Measurements from ENCODE around the gene FAM163A.

Gene FAM163A

DNA sequence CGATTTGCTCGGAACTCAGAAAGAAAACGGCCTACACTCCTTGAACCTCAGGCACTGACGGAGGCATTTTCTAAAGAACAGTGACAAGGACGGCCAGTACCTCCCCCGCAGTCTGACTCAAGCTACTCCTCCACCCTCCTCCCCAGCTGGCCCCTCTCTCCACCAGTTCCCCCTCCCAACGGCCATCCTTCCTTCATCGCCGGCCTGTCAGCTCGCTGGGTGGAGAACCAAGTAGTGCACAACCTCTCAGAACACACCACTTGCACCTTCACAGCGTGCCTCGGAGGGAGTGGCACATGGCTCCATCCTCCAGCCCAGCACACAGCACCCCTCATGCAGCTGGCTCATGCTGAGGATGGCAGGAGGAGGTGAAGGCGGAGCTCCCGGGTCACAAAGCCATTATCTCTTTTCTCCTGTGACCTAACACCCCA lies 75.7 kb downstream of the FAM163A start:
- DNase-seq (ENCODE audit: insufficient read length, low spot score): no peak
- no peak for FAIRE-seq
- no peak for TF ChIP-seq TAF1 (IDR thresholded peaks at IDR 0.05; ENCODE audit: low read depth, low read length)
- TF ChIP-seq PAX5 (IDR thresholded peaks at IDR 0.05; ENCODE audit: insufficient read depth, low read length, severe bottlenecking): no peak
- TF ChIP-seq SPI1 (IDR thresholded peaks at IDR 0.05; ENCODE audit: low read depth, low read length): no peak
- TF ChIP-seq POLR2A (IDR thresholded peaks at IDR 0.05; ENCODE audit: low read depth, low read length): no peak
- TF ChIP-seq POU2F2 (IDR thresholded peaks at IDR 0.05; ENCODE audit: low read depth, low read length): no peak
- TF ChIP-seq POLR2AphosphoS5 (IDR thresholded peaks at IDR 0.05; ENCODE audit: low read depth, low read length): no peak

DNA sequence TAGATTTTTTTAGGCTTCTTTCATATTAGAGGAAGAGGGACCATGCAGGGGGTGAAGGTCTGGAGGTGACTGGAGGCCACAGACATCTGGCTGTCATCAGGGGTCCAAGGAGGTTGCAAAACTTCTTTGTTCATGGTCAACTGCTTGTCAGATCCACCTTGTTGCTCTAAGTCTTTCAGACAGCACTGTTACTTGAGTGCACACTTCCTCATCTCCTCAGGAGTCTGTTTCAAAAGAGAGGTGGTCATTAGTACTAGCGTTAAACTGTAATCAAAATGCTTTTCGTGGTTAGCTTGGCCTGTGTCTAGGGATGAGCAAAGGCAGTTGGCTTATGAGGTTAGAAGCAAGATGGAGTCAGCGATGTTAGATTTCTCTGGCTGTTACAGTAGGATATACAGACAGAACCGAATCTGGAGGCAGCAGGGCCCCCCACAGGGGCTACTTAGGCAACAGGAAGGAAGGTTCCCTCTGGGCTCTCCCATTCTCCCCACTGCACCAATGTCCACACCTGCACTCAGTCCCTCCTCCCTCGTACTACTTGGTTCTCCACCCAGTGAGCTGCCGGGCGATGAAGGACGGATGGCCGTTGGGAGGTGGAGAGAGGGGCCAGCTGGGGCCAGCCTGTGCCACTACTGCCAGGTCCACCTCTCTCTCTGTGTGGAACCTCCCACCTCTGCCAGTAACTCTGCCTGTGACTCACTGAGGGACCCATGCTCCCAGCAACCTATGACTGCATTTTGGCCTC lies 77.3 kb downstream of the FAM163A start:
- no peak for FAIRE-seq
- TF ChIP-seq POLR2A (IDR thresholded peaks at IDR 0.05; ENCODE audit: low read depth, low read length) (no peak), SPI1 (IDR thresholded peaks at IDR 0.05; ENCODE audit: low read depth, low read length) (peak; percentile 25; the same call in 1 of the 2 replicates)

DNA sequence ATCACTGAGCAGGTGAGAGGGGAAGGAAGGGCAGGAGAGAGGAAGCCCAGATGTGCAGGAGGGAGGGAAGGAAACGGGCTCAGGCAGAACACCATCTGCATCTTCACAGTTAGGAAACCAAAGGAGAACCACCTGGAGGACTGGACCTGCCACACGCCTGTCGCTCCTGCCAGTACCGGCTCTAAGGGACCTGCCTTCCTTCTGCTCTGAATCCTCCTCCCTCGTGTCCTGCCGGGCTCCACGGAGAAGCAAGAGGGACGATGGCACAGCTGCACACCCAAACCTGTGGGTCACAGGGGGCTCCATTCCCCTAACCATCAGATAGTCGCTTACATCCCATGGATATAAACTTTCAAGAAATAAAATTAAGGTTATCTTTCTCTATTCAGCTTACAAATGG lies 78.4 kb downstream of the FAM163A start:
- no peak for TF ChIP-seq POLR2AphosphoS5 (IDR thresholded peaks at IDR 0.05; ENCODE audit: low read depth, low read length)
- no peak for TF ChIP-seq PAX5 (IDR thresholded peaks at IDR 0.05; ENCODE audit: insufficient read depth, low read length, severe bottlenecking)
- DNase-seq (ENCODE audit: insufficient read length, low spot score) (no peak), FAIRE-seq (no peak)

More for the DNA sequence above, 77.3 kb downstream of the FAM163A start:
- DNase-seq (ENCODE audit: insufficient read length, low spot score): no peak

DNA sequence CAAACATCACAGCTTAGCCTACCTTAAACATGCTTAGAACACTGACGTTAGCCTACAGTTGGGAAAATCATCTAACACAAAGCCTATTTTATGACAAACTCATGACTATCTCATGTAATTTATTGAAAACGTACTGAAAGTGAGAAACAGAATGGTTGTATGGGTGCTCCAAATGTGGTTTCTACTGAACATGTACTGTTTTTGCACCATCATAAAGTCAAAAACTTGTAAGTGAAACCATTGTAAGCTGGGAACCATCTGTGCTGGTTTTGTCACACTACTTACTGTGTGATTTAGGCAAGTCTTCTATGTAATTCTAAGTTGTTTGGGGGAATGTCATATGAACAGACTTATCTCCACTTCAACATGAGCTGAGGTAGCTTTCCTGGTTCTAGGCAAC lies 79.0 kb downstream of the FAM163A start:
- TF ChIP-seq TAF1 (IDR thresholded peaks at IDR 0.05; ENCODE audit: low read depth, low read length) (no peak), POLR2A (IDR thresholded peaks at IDR 0.05; ENCODE audit: low read depth, low read length) (no peak), POLR2AphosphoS5 (IDR thresholded peaks at IDR 0.05; ENCODE audit: low read depth, low read length) (no peak), SPI1 (IDR thresholded peaks at IDR 0.05; ENCODE audit: low read depth, low read length) (no peak), PAX5 (IDR thresholded peaks at IDR 0.05; ENCODE audit: insufficient read depth, low read length, severe bottlenecking) (no peak), POU2F2 (IDR thresholded peaks at IDR 0.05; ENCODE audit: low read depth, low read length) (no peak)
- DNase-seq (ENCODE audit: insufficient read length, low spot score) (no peak), FAIRE-seq (peak; percentile 47)

DNA sequence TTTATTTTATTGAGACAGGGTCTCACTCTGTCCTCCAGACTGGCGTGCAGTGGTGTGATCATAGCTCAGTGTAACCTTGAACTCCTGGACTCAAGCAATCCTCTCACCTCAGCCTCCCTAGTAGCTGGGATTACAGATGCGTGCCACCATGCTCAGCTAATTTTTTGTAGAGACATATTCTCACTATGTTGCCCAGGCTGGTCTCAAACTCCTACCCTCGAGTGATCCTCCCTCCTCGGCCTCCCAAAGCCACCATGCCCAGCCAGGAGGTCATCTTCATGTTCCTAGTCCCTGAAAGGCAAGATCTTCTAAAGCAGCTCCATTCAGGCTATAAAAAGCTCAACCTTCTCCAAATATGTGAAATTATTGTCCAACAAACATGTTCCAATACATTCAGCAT lies 80.6 kb downstream of the FAM163A start:
- no peak for FAIRE-seq
- TF ChIP-seq POU2F2 (IDR thresholded peaks at IDR 0.05; ENCODE audit: low read depth, low read length) (no peak), POLR2A (IDR thresholded peaks at IDR 0.05; ENCODE audit: low read depth, low read length) (no peak), PAX5 (IDR thresholded peaks at IDR 0.05; ENCODE audit: insufficient read depth, low read length, severe bottlenecking) (no peak), SPI1 (IDR thresholded peaks at IDR 0.05; ENCODE audit: low read depth, low read length) (no peak), POLR2AphosphoS5 (IDR thresholded peaks at IDR 0.05; ENCODE audit: low read depth, low read length) (no peak), TAF1 (IDR thresholded peaks at IDR 0.05; ENCODE audit: low read depth, low read length) (no peak)
- DNase-seq (ENCODE audit: insufficient read length, low spot score): no peak

DNA sequence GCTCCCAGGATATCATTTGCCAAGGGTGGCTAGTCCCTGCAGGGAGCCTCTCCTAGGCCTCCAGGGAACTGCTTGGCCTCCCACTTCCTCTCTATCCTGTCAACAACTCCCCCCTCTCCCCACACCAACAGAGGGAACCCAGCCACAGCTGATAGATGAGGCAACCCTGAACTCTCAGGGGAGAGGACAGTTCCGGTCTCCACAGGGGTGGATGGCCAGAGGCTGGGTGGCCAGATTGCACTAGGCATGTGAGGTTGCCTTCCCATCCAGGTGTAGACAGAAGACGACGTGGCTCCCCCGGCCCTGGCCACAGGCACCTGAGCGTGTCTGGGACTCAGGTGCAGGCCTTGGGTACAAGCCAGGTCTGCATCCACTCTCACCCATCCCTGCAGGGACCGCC lies 81.2 kb downstream of the FAM163A start:
- no peak for FAIRE-seq
- no peak for TF ChIP-seq POLR2A (IDR thresholded peaks at IDR 0.05; ENCODE audit: low read depth, low read length)
- TF ChIP-seq SPI1 (IDR thresholded peaks at IDR 0.05; ENCODE audit: low read depth, low read length): no peak
- TF ChIP-seq POU2F2 (IDR thresholded peaks at IDR 0.05; ENCODE audit: low read depth, low read length): no peak
- TF ChIP-seq POLR2AphosphoS5 (IDR thresholded peaks at IDR 0.05; ENCODE audit: low read depth, low read length): no peak
- TF ChIP-seq TAF1 (IDR thresholded peaks at IDR 0.05; ENCODE audit: low read depth, low read length): no peak
- no peak for TF ChIP-seq PAX5 (IDR thresholded peaks at IDR 0.05; ENCODE audit: insufficient read depth, low read length, severe bottlenecking)
- no peak for DNase-seq (ENCODE audit: insufficient read length, low spot score)

DNA sequence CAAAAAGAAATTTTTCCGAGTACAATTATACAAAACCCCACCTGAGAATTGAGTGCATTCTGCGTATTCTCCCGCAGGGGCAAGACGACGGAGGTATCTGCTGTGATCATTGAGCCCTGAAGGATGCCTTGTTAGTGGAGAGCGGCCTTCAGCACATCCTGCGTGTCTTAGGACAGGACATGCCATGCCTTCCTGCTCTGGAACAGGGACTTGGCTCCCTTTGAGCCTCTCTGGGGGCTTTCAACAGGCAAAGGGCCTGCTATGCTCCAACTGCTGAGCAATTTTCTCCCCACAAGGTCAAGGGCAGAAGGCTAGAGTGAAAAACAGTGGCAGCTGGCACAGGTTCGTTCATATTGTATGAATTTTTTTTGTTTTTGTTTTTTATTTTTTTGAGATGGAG lies 82.1 kb downstream of the FAM163A start:
- FAIRE-seq: no peak
- no peak for TF ChIP-seq SPI1 (IDR thresholded peaks at IDR 0.05; ENCODE audit: low read depth, low read length)
- no peak for TF ChIP-seq POU2F2 (IDR thresholded peaks at IDR 0.05; ENCODE audit: low read depth, low read length)
- TF ChIP-seq TAF1 (IDR thresholded peaks at IDR 0.05; ENCODE audit: low read depth, low read length): no peak
- TF ChIP-seq PAX5 (IDR thresholded peaks at IDR 0.05; ENCODE audit: insufficient read depth, low read length, severe bottlenecking): no peak
- no peak for TF ChIP-seq POLR2A (IDR thresholded peaks at IDR 0.05; ENCODE audit: low read depth, low read length)
- TF ChIP-seq POLR2AphosphoS5 (IDR thresholded peaks at IDR 0.05; ENCODE audit: low read depth, low read length): no peak
- no peak for DNase-seq (ENCODE audit: insufficient read length, low spot score)

DNA sequence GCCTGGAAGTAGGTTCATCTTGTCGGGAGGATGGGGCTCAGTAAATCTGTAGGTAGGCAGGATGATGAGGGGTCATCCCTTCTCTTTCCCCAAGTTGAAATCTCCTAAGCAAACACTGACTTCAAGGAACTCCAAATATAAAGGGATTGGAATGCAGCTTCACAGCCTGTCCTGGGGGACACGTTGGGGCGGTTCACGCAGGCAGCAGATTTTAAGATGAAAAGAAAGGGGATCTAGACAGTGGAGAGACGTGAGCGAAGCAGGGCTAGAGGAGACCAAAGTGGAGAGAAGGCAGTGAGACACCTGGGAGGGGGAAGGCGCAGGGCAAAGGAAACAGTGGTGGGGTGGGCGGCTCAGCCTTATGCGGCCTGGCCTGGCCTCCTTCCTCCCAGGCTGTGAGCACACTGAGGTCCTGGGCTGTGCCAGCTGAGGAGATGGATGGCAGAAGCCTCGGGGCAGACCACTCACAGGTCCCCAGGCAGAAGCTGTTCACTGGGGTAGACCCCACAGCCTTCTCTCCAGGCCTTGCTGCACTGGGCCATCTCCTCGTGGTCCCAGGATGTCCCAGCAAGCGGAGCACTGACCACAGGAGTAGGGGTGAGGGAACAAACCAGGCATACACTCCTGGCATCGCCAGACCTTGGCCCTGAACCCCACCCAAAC lies 82.8 kb downstream of the FAM163A start:
- no peak for FAIRE-seq
- no peak for TF ChIP-seq PAX5 (IDR thresholded peaks at IDR 0.05; ENCODE audit: insufficient read depth, low read length, severe bottlenecking)
- no peak for TF ChIP-seq SPI1 (IDR thresholded peaks at IDR 0.05; ENCODE audit: low read depth, low read length)
- TF ChIP-seq POU2F2 (IDR thresholded peaks at IDR 0.05; ENCODE audit: low read depth, low read length): no peak
- TF ChIP-seq POLR2AphosphoS5 (IDR thresholded peaks at IDR 0.05; ENCODE audit: low read depth, low read length): no peak
- TF ChIP-seq TAF1 (IDR thresholded peaks at IDR 0.05; ENCODE audit: low read depth, low read length): no peak
- no peak for TF ChIP-seq POLR2A (IDR thresholded peaks at IDR 0.05; ENCODE audit: low read depth, low read length)
- DNase-seq (ENCODE audit: insufficient read length, low spot score): no peak

DNA sequence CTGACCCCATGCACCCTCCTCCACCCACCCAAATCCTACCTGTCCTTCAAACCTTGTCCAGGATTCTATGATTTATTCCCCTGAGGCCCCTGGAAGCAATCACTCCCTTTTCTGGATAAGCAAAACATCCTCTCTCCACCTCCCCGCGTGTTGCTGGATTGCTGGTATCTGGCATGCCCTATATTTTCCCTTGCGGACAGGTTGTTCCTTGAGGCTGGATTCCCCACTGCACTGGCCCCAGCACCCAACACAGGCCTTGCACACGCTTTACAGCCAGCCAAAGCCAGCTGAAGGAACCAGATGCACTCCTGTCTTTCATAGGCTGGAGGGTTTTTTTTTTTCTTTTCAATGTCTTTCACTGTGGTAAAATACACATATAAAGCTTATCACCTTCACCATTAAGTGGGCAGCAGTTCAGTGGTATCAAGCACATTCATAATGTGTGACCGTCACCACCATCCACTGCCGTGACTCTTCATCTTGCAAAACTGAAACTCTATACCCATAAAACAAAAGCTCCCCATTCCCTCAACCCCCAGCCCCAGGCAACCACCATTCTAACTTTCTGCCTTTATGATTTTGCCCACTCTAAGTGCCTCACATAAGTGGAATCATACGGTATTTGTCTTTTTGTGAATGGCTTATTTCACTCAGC lies 83.7 kb downstream of the FAM163A start:
- TF ChIP-seq SPI1 (IDR thresholded peaks at IDR 0.05; ENCODE audit: low read depth, low read length) (no peak), POLR2A (IDR thresholded peaks at IDR 0.05; ENCODE audit: low read depth, low read length) (no peak), TAF1 (IDR thresholded peaks at IDR 0.05; ENCODE audit: low read depth, low read length) (no peak), POU2F2 (IDR thresholded peaks at IDR 0.05; ENCODE audit: low read depth, low read length) (no peak), POLR2AphosphoS5 (IDR thresholded peaks at IDR 0.05; ENCODE audit: low read depth, low read length) (no peak)
- no peak for FAIRE-seq
- no peak for DNase-seq (ENCODE audit: insufficient read length, low spot score)

Measured in GM12891 (cell line).